HEK293T (cell line): Measurements from ENCODE around the gene BICD2.

Experiments
- CTBP1 ChIP-seq: fragments of 450-650 bp; IDR thresholded peaks from 2 replicates; pipeline ENCODE4 v1.6.1; 2016; ENCODE audit warnings: borderline replicate concordance
- FOXM1 ChIP-seq: fragments of 450-650 bp; IDR thresholded peaks from 2 replicates; pipeline ENCODE4 v1.6.1; 2017; ENCODE audit warnings: mild to moderate bottlenecking, borderline replicate concordance
- L3MBTL2 ChIP-seq: fragments of 450-650 bp; conservative IDR thresholded peaks from 2 replicates; pipeline ENCODE4 v1.6.1; 2016; ENCODE audit warnings: mild to moderate bottlenecking
- SUZ12 ChIP-seq: fragments of 450-650 bp; IDR thresholded peaks from 2 replicates; pipeline ENCODE4 v1.6.1; 2016; ENCODE audit warnings: mild to moderate bottlenecking

DNA sequence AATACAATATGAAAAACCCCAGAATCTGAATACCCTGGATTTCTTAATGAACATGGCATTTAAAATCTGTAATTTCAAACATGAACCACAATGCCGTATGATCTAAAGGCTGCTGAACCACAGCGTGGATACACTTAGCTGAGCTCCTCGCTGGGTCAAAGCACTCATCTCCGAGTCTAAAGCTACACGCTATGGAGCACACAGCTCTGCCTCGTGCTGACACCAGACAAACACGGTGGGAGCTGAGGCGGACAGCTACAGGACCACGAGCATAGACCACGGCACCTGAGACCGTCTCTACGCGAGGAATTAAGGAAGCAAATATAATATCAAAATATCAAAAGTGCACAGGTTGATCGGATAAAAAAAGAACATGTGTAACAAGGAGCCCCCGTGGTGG lies 51.9 kb downstream of the BICD2 start:
- TF ChIP-seq SUZ12 (no peak), L3MBTL2 (no peak), FOXM1 (no peak), CTBP1 (no peak)
